MCF 10A (cell line): ENCODE data around the gene MRPL4. TPM values are rescaled to one million over a fixed set of nuclear protein-coding genes. Genes with fewer than 3 reads are reported as not detected.
"Not testable (repeated sequence)": the region's sequence is repeated elsewhere in the genome, so short reads cannot be mapped to it uniquely, and the experiment has no call there.

Experiments used
- BruUV-seq: library from RNA; stranded (reverse); fragments of 400-500 nt; replicated peaks from 2 replicates; lab custom pipeline; 2021; lab: Mats Ljungman, UMichigan
- CTCF ChIA-PET: fragments of 300-600 bp; sonication (Branson Sonifier 250); formaldehyde crosslinking; extraction: SDS; loops from one replicate; lab custom pipeline; 2021; ENCODE audit warnings: antibody characterized with exemption, inconsistent platforms; lab: Yijun Ruan, JAX
- POLR2A ChIA-PET: fragments of 300-600, 350-650 bp; sonication (Branson Sonifier 250); formaldehyde crosslinking; extraction: SDS; loops from one replicate; lab custom pipeline; 2020; ENCODE audit warnings: antibody characterized with exemption, inconsistent platforms; lab: Yijun Ruan, JAX
- DNase-seq: peaks from one replicate; pipeline ENCODE4 v3.0.0-alpha.2; 2018; ENCODE audit not compliant: unreplicated experiment
- H3K27ac Mint-ChIP-seq: one replicate; pipeline ENCODE4 v1.8.0; 2022; ENCODE audit warnings: mild to moderate bottlenecking, low read depth, mixed read lengths; ENCODE audit not compliant: unreplicated experiment
- H3K27me3 Mint-ChIP-seq: one replicate; pipeline ENCODE4 v1.8.0; 2022; ENCODE audit warnings: mixed read lengths; ENCODE audit not compliant: insufficient read depth, unreplicated experiment
- H3K36me3 Mint-ChIP-seq: one replicate; pipeline ENCODE4 v1.8.0; 2022; ENCODE audit warnings: mild to moderate bottlenecking, moderate library complexity, mixed read lengths; ENCODE audit not compliant: insufficient read depth, unreplicated experiment
- H3K4me1 Mint-ChIP-seq: one replicate; pipeline ENCODE4 v1.8.0; 2022; ENCODE audit warnings: mixed read lengths; ENCODE audit not compliant: insufficient read depth, unreplicated experiment
- H3K4me3 Mint-ChIP-seq: one replicate; pipeline ENCODE4 v1.8.0; 2022; ENCODE audit warnings: mild to moderate bottlenecking, moderate library complexity, mixed read lengths; ENCODE audit not compliant: unreplicated experiment
- H3K9me3 Mint-ChIP-seq: one replicate; pipeline ENCODE4 v1.8.0; 2022; ENCODE audit warnings: mixed read lengths; ENCODE audit not compliant: unreplicated experiment
- CTCF ChIP-seq: fragments of 200-600 bp; IDR thresholded peaks from one replicate; pipeline ENCODE4 v1.8.0; 2022; ENCODE audit warnings: antibody characterized with exemption, mild to moderate bottlenecking; ENCODE audit not compliant: unreplicated experiment
- intact Hi-C: fragments of 100-400 bp; cut with micrococcal nuclease; formaldehyde crosslinking; loops from 2 replicates; pipeline ENCODE4 v1.14.1; 2022
- total RNA-seq: library from RNA; stranded (reverse); gene quantifications from 2 replicates; pipeline ENCODE4 v1.2.3, GENCODE V29; 2022

The MRPL4 gene
- total RNA-seq, 1 experiment from 2014 or later = 120 TPM

GRCh38 chr19:10231612-10232228, 20.3 kb upstream of the MRPL4 start:
- intact Hi-C loops = no loop called here
- peak overlapping the region; percentile 74 for H3K4me3 Mint-ChIP-seq
- no peak for DNase-seq
- H3K9me3 Mint-ChIP-seq = no peaks in the 10 kb centered on the region
- no peaks in the 10 kb centered on the region for H3K27me3 Mint-ChIP-seq
- POLR2A ChIA-PET = interaction anchor here (1.3 kb wide), 1 partner anchor 37 kb away, joined by 5 read pairs; the partner anchor contains the start of gene DNMT1
- no peak overlapping the region for H3K27ac Mint-ChIP-seq
- peaks cover 6% of the 10 kb centered on the region for H3K36me3 Mint-ChIP-seq
- no peaks in the 10 kb centered on the region for H3K4me1 Mint-ChIP-seq
- CTCF ChIA-PET = interaction anchor here (2.2 kb wide), 1 partner anchor 18 kb away, joined by 8 read pairs; no protein-coding TSS in a partner anchor
- TF ChIP-seq CTCF = no peak
- no TSS peak for BruUV-seq

- intact Hi-C loops = no loop called here
- Mint-ChIP-seq H3K27me3 (no peaks in the 10 kb centered on the region), H3K4me1 (no peaks in the 10 kb centered on the region), H3K4me3 (no peak overlapping the region), H3K9me3 (no peaks in the 10 kb centered on the region), H3K36me3 (peaks cover 9% of the 10 kb centered on the region), H3K27ac (no peak overlapping the region)
- ChIA-PET POLR2A (no interaction called here), CTCF (no interaction called here)
- no TSS peak for BruUV-seq
- no peak for DNase-seq
- no peak for TF ChIP-seq CTCF
Observed at GRCh38 chr19:10233946-10234345, 18.1 kb upstream of the MRPL4 start.

- no peak overlapping the region for H3K27ac Mint-ChIP-seq
- ChIA-PET CTCF (no interaction called here), POLR2A (no interaction called here)
- no peak for TF ChIP-seq CTCF
- H3K9me3 Mint-ChIP-seq = no peaks in the 10 kb centered on the region
- intact Hi-C loops = no loop called here
- H3K4me1 Mint-ChIP-seq = no peaks in the 10 kb centered on the region
- DNase-seq = no peak
- no peak overlapping the region for H3K4me3 Mint-ChIP-seq
- no peaks in the 10 kb centered on the region for H3K27me3 Mint-ChIP-seq
- peaks cover 11% of the 10 kb centered on the region for H3K36me3 Mint-ChIP-seq
- BruUV-seq = no TSS peak
Observed at GRCh38 chr19:10235003-10235402, 17.0 kb upstream of the MRPL4 start.

- H3K27me3 Mint-ChIP-seq, H3K4me1 Mint-ChIP-seq, POLR2A ChIA-PET, H3K4me3 Mint-ChIP-seq, H3K27ac Mint-ChIP-seq, intact Hi-C loops, H3K9me3 Mint-ChIP-seq, DNase-seq, CTCF ChIA-PET, BruUV-seq: not testable (repeated sequence)
- H3K36me3 Mint-ChIP-seq = peaks cover 11% of the 10 kb centered on the region
Observed at GRCh38 chr19:10235409-10235808, 16.6 kb upstream of the MRPL4 start.
